B cell (primary cell): ENCODE measurements around the gene LDHAL6B. TPM values are rescaled to one million over a fixed set of nuclear protein-coding genes. Genes with fewer than 3 reads are reported as not detected.

Experiments used
- ATAC-seq: fragments of 200-7000 bp; cut with Tn5 transposase; one replicate; pipeline ENCODE4 v1.10.0; 2021; ENCODE audit warnings: low read depth, mild to moderate bottlenecking, moderate number of reproducible peaks, moderate library complexity
- CTCF ChIA-PET: fragments of 350-600 bp; sonication (Branson Sonifier 250); formaldehyde crosslinking; loops from one replicate; lab custom pipeline; 2021; ENCODE audit warnings: antibody characterized with exemption, inconsistent platforms; lab: Charles Lee
- POLR2A ChIA-PET: fragments of 350-600 bp; sonication (Branson Sonifier 250); formaldehyde crosslinking; loops from one replicate; lab custom pipeline; 2021; ENCODE audit warnings: antibody characterized with exemption; lab: Charles Lee
- DNase-seq: peaks from one replicate; pipeline ENCODE4 v3.0.0; 2013
- H2AFZ ChIP-seq: 2 replicates; pipeline ENCODE4 v1.6.1; 2012; ENCODE audit warnings: mild to moderate bottlenecking, low read depth, low read length; ENCODE audit not compliant: insufficient read depth, poor library complexity, severe bottlenecking
- H3K27ac ChIP-seq, 2 donors: 1 replicate in 1 of 2; 2 replicates in 1 of 2; pipeline ENCODE4 v1.5.1; 2012 to 2013; ENCODE audit warnings: low read length in 2 of 2, mild to moderate bottlenecking in 2 of 2, moderate library complexity in 1 of 2
- H3K27me3 ChIP-seq, 4 experiments: fragments of 200-600 bp in 1 of 4; sonication (generic) in 1 of 4; replicated peaks in 1 of 4; 1 replicate in 2 of 4; 2 replicates in 2 of 4; pipeline versions ENCODE4 v1.6.1 to v1.7.0; 2013 to 2016; ENCODE audit warnings: low read length in 3 of 4, mild to moderate bottlenecking in 2 of 4, mixed read lengths in 1 of 4, moderate library complexity in 1 of 4; ENCODE audit not compliant: insufficient read depth in 4 of 4, control insufficient read depth in 3 of 4; ENCODE audit errors: control extremely low read depth in 1 of 4
- H3K36me3 ChIP-seq, 2 experiments: replicated peaks in 1 of 2; 1 replicate in 1 of 2; 2 replicates in 1 of 2; pipeline versions ENCODE4 v1.6.1 to v1.7.1; 2013; ENCODE audit warnings: low read length in 1 of 2; ENCODE audit not compliant: insufficient read depth in 2 of 2, control insufficient read depth in 1 of 2; ENCODE audit errors: control extremely low read depth in 1 of 2, extremely low read depth in 1 of 2
- H3K4me1 ChIP-seq, 2 donors: fragments of 200-600 bp in 1 of 2; sonication (generic) in 1 of 2; 1 replicate in 1 of 2; 2 replicates in 1 of 2; pipeline versions ENCODE4 v1.5.1 to v1.6.1; 2013 to 2017; ENCODE audit warnings: low read length in 2 of 2; ENCODE audit not compliant: control insufficient read depth in 2 of 2, insufficient read depth in 2 of 2
- H3K4me2 ChIP-seq: replicated peaks from 2 replicates; pipeline ENCODE3; 2012; ENCODE audit warnings: mild to moderate bottlenecking, low read depth, low read length; ENCODE audit not compliant: poor library complexity, severe bottlenecking
- H3K4me3 ChIP-seq, 5 experiments: fragments of 200-600 bp in 1 of 5; sonication (generic) in 1 of 5; 1 replicate in 3 of 5; 2 replicates in 2 of 5; pipeline versions ENCODE4 v1.5.1 to v1.7.0; 2011 to 2016; ENCODE audit warnings: low read length in 4 of 5, mild to moderate bottlenecking in 4 of 5, low read depth in 2 of 5, control low read depth in 1 of 5, moderate library complexity in 1 of 5; ENCODE audit not compliant: insufficient read depth in 1 of 5; ENCODE audit errors: control extremely low read depth in 1 of 5, extremely low read depth in 1 of 5
- H3K79me2 ChIP-seq: fragments of 200-600 bp; sonication (generic); one replicate; pipeline ENCODE4 v1.6.0; 2016; ENCODE audit warnings: low read length; ENCODE audit not compliant: control insufficient read depth, insufficient read depth
- H3K9ac ChIP-seq: fragments of 200-600 bp; sonication (generic); 2 replicates; pipeline ENCODE4 v1.6.1; 2017; ENCODE audit warnings: mild to moderate bottlenecking, low read length, moderate library complexity
- H3K9me3 ChIP-seq, 3 donors: one replicate each; pipeline versions ENCODE4 v1.6.1 to v1.7.1; 2013; ENCODE audit warnings: low read length in 2 of 3; ENCODE audit not compliant: control insufficient read depth in 2 of 3, insufficient read depth in 1 of 3; ENCODE audit errors: control extremely low read depth in 1 of 3
- H4K20me1 ChIP-seq: 2 replicates; pipeline ENCODE4 v1.6.0; 2012; ENCODE audit warnings: mild to moderate bottlenecking, low read length; ENCODE audit not compliant: insufficient read depth, control insufficient read depth, poor library complexity, severe bottlenecking
- H3K27ac Mint-ChIP-seq: one replicate; pipeline ENCODE4 v1.8.0; 2021; ENCODE audit warnings: mixed read lengths
- H3K27me3 Mint-ChIP-seq: one replicate; pipeline ENCODE4 v1.8.0; 2021; ENCODE audit warnings: mixed read lengths
- H3K4me1 Mint-ChIP-seq: one replicate; pipeline ENCODE4 v1.8.0; 2021; ENCODE audit warnings: mixed read lengths
- H3K4me3 Mint-ChIP-seq: one replicate; pipeline ENCODE4 v1.8.0; 2021; ENCODE audit warnings: mixed read lengths
- H3K9me3 Mint-ChIP-seq: one replicate; pipeline ENCODE4 v1.8.0; 2022; ENCODE audit warnings: mixed read lengths; ENCODE audit not compliant: insufficient read depth
- EZH2 ChIP-seq: IDR thresholded peaks from 2 replicates; pipeline ENCODE4 v1.6.1; 2012; ENCODE audit warnings: borderline replicate concordance, low read depth, mild to moderate bottlenecking, moderate library complexity, low read length; ENCODE audit not compliant: insufficient read depth, poor library complexity, severe bottlenecking
- WGBS: methylation state at CpG from one replicate; pipeline ENCODE4 v1.1.5; 2013; ENCODE audit warnings: missing lambda C conversion rate; ENCODE audit not compliant: insufficient coverage; 5-methylcytosine and 5-hydroxymethylcytosine counted together
- intact Hi-C: fragments of 100-400 bp; cut with micrococcal nuclease; formaldehyde crosslinking; loops from one replicate; pipeline ENCODE4 v1.10.0; 2022
- polyA plus RNA-seq: library from polyadenylated mRNA; depleted of rRNA; stranded (reverse); fragments of >200 nt; gene quantifications from 2 replicates; pipeline ENCODE4 v1.2.3, GENCODE V29; 2012
- total RNA-seq, 2 donors: library from RNA; stranded (reverse); fragments of 120-200 nt in 1 of 2; gene quantifications; 1 replicate in 1 of 2; 2 replicates in 1 of 2; pipeline versions ENCODE4 v1.2.3 to v1.2.4, GENCODE V29; 2013 to 2022
- TF ChIP-seq, protein P1 (sequence below): fragments of 200-600 bp; IDR thresholded peaks from one replicate; pipeline ENCODE4 v1.8.0; 2022; ENCODE audit warnings: antibody characterized with exemption, mild to moderate bottlenecking

LDHAL6B gene
- total and polyA plus RNA-seq, 2 donors (not counting 1 experiment from before 2014, with no cell fraction given): not detected

GRCh38 chr15:59178151-59178695 lies 28.4 kb upstream of the LDHAL6B start:
- Mint-ChIP-seq H3K27ac (no peak overlapping the region), H3K4me1 (peaks cover 7% of the 10 kb centered on the region), H3K4me3 (no peak overlapping the region), H3K9me3 (peaks cover 4% of the 10 kb centered on the region), H3K27me3 (no peaks in the 10 kb centered on the region)
- no peak for DNase-seq
- no peak for ATAC-seq
- TF ChIP-seq, protein P1, sequence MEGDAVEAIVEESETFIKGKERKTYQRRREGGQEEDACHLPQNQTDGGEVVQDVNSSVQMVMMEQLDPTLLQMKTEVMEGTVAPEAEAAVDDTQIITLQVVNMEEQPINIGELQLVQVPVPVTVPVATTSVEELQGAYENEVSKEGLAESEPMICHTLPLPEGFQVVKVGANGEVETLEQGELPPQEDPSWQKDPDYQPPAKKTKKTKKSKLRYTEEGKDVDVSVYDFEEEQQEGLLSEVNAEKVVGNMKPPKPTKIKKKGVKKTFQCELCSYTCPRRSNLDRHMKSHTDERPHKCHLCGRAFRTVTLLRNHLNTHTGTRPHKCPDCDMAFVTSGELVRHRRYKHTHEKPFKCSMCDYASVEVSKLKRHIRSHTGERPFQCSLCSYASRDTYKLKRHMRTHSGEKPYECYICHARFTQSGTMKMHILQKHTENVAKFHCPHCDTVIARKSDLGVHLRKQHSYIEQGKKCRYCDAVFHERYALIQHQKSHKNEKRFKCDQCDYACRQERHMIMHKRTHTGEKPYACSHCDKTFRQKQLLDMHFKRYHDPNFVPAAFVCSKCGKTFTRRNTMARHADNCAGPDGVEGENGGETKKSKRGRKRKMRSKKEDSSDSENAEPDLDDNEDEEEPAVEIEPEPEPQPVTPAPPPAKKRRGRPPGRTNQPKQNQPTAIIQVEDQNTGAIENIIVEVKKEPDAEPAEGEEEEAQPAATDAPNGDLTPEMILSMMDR: no peak
- TF ChIP-seq EZH2: no peak
- no peak overlapping the region for H2AFZ ChIP-seq
- H3K27ac ChIP-seq: no peak overlapping the region
- H3K4me1 ChIP-seq: no peaks in the 10 kb centered on the region
- no peaks in the 10 kb centered on the region for H4K20me1 ChIP-seq
- no peaks in the 10 kb centered on the region for H3K27me3 ChIP-seq
- H3K4me2 ChIP-seq: no peak overlapping the region
- peaks cover 1 to 13% (median 6%) of the 10 kb centered on the region in 3 donors for H3K9me3 ChIP-seq
- POLR2A ChIA-PET: no interaction called here
- 98% methylated on average over 15 of the region's 16 CpGs for WGBS
- H3K36me3 ChIP-seq: peaks cover 4 to 41% of the 10 kb centered on the region in 2 experiments
- no peak overlapping the region for H3K4me3 ChIP-seq
- CTCF ChIA-PET: interaction anchor here (1.3 to 3.5 kb wide), 4 partner anchors 69 to 351 kb away, joined by 4 to 14 read pairs (median 9); no protein-coding TSS in a partner anchor
- H3K79me2 ChIP-seq: no peaks in the 10 kb centered on the region
- H3K9ac ChIP-seq: no peak overlapping the region
- intact Hi-C loops: loop anchor here (5.0 kb wide), 1 partner anchor 59 kb away; no protein-coding TSS in a partner anchor

- 100% methylated on average over 2 of the region's 5 CpGs for WGBS
- peaks cover 2 to 28% of the 10 kb centered on the region in 2 experiments for H3K36me3 ChIP-seq
- peaks cover 4% of the 10 kb centered on the region for H3K9me3 Mint-ChIP-seq
- no peaks in the 10 kb centered on the region for H3K27me3 ChIP-seq
- no peak overlapping the region for H3K4me2 ChIP-seq
- no peak overlapping the region for H3K27ac ChIP-seq
- no peak for ATAC-seq
- H3K9ac ChIP-seq: no peak overlapping the region
- no peaks in the 10 kb centered on the region for H3K27me3 Mint-ChIP-seq
- peaks cover 7% of the 10 kb centered on the region for H3K4me1 Mint-ChIP-seq
- no peak for TF ChIP-seq EZH2
- TF ChIP-seq, protein P1: no peak
- H3K79me2 ChIP-seq: no peaks in the 10 kb centered on the region
- POLR2A ChIA-PET: no interaction called here
- CTCF ChIA-PET: interaction anchor here (1.2 to 3.5 kb wide), 2 partner anchors 14 to 349 kb away, joined by 3 to 14 read pairs; no protein-coding TSS in a partner anchor
- no peaks in the 10 kb centered on the region for H4K20me1 ChIP-seq
- no peak overlapping the region for H3K4me3 Mint-ChIP-seq
- no peaks in the 10 kb centered on the region for H3K4me1 ChIP-seq
- H3K4me3 ChIP-seq: no peak overlapping the region
- H3K27ac Mint-ChIP-seq: no peak overlapping the region
- no peak overlapping the region for H2AFZ ChIP-seq
- intact Hi-C loops: loop anchor here (5.0 kb wide), 1 partner anchor 58 kb away; no protein-coding TSS in a partner anchor
- DNase-seq: no peak
- peaks cover 1 to 20% (median 6%) of the 10 kb centered on the region in 3 donors for H3K9me3 ChIP-seq
These were observed 26.9 kb upstream of the LDHAL6B start for GRCh38 chr15:59179717-59180116.
